Gastroesophageal sphincter (tissue), 3 donors: Measurements from ENCODE around the gene MC2R.

Source experiments
- CTCF ChIP-seq, 4 experiments: fragments of 200-600 bp in 2 of 4; fragments of 450-650 bp in 2 of 4; sonication (generic) in 1 of 4; IDR thresholded peaks; one replicate each; pipeline ENCODE4 v1.5.1; 2017 to 2019; ENCODE audit warnings: antibody characterized with exemption in 4 of 4, mild to moderate bottlenecking in 2 of 4, moderate library complexity in 2 of 4
- POLR2A ChIP-seq, 2 donors: fragments of 450-650 bp; IDR thresholded peaks; one replicate each; pipeline ENCODE4 v1.6.1; 2017; ENCODE audit warnings: antibody characterized with exemption in 2 of 2, mild to moderate bottlenecking in 2 of 2, moderate library complexity in 1 of 2
- POLR2AphosphoS5 ChIP-seq: sonication (generic); formaldehyde crosslinking; IDR thresholded peaks from one replicate; pipeline ENCODE4 v1.6.1; 2017; ENCODE audit warnings: antibody characterized with exemption

DNA sequence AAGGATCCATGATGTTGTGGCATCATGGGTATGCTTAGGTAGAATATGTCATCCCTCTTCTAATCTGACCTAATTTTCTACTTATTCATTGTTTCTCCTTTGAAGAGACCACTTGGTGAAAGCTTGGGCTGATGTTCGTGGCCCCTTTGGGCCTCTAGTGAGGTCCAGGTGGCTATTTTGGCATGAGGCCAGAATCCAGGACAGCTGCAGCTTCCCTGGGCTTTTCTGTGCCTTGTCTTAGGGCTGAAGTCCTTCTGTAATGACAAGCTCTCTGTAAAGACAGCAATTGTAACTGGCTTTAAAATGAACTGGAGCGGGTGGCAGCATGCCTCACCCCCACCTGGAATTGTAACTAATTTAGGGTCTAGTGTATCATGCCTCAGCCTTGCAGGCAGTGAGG is 15.6 kb upstream of the MC2R start:
- TF ChIP-seq CTCF (IDR thresholded peaks at IDR 0.05) (no peak), POLR2AphosphoS5 (no peak), POLR2A (IDR thresholded peaks at IDR 0.05) (no peak)
